Suprapubic skin (tissue), 4 donors: ENCODE data around the gene PARP8. TPM values are rescaled to one million over a fixed set of nuclear protein-coding genes. Genes with fewer than 3 reads are reported as not detected.

Experiments used
- DNase-seq, 2 donors: peaks; one replicate each; pipeline ENCODE4 v3.0.0-alpha.2; 2019; ENCODE audit warnings: low spot score in 2 of 2
- H3K27ac ChIP-seq: fragments of 200-600 bp; sonication (generic); one replicate; pipeline ENCODE4 v1.5.1; 2019
- H3K27me3 ChIP-seq: fragments of 200-600 bp; sonication (generic); one replicate; pipeline ENCODE4 v1.5.1; 2019
- H3K36me3 ChIP-seq: fragments of 200-600 bp; sonication (generic); one replicate; pipeline ENCODE4 v1.5.1; 2019
- H3K4me1 ChIP-seq: fragments of 200-600 bp; sonication (generic); one replicate; pipeline ENCODE4 v1.5.1; 2019
- H3K4me3 ChIP-seq: fragments of 200-600 bp; sonication (generic); one replicate; pipeline ENCODE4 v1.5.1; 2019; ENCODE audit warnings: mild to moderate bottlenecking
- H3K9me3 ChIP-seq: fragments of 200-600 bp; sonication (generic); one replicate; pipeline ENCODE4 v1.5.1; 2019
- CTCF ChIP-seq, 2 donors: fragments of 200-600 bp in 1 of 2; fragments of 450-650 bp in 1 of 2; sonication (generic) in 1 of 2; IDR thresholded peaks; one replicate each; pipeline ENCODE4 v1.5.1; 2016 to 2019; ENCODE audit warnings: antibody characterized with exemption in 2 of 2, mild to moderate bottlenecking in 1 of 2, moderate library complexity in 1 of 2
- EP300 ChIP-seq: sonication (generic); formaldehyde crosslinking; IDR thresholded peaks from one replicate; pipeline ENCODE4 v1.6.1; 2017; ENCODE audit warnings: antibody characterized with exemption
- POLR2A ChIP-seq, 2 donors: fragments of 450-650 bp; IDR thresholded peaks; one replicate each; pipeline ENCODE4 v1.6.1; 2017; ENCODE audit warnings: antibody characterized with exemption in 2 of 2, mild to moderate bottlenecking in 2 of 2, moderate library complexity in 2 of 2
- POLR2AphosphoS5 ChIP-seq, 3 donors: sonication (generic); formaldehyde crosslinking; IDR thresholded peaks; one replicate each; pipeline ENCODE4 v1.6.1; 2017; ENCODE audit warnings: antibody characterized with exemption in 3 of 3
- WGBS: methylation state at CpG from one replicate; pipeline ENCODE4 v1.1.5; 2018; 5-methylcytosine and 5-hydroxymethylcytosine counted together
- total RNA-seq, 4 donors: library from RNA; depleted of rRNA; stranded (reverse); fragments of >200 nt; gene quantifications; one replicate each; pipeline ENCODE4 v1.1.0, GENCODE V29; 2016

The PARP8 gene
- total RNA-seq, 4 donors from 2014 or later, result 9.7 to 18.0 (median 13.2) TPM

DNA sequence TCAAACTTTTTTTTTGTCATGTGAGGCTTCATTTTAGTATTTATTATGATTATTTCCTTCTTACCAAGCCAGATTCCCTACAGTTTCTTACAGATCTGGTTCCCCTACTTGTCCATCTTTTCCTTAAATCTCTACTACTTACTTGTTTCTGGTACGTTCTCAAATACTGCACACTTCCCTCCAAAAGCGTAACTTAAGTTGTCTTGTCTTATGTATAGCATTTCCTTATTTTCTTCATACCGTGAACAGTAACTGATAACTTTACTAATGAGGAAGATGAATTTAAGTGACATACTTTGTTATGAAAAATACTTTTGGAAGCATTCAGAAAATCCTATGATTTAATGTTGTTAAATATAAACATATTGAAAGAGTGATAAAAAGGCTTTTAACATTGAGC is 67.3 kb downstream of the PARP8 start:
- TF ChIP-seq POLR2A (IDR thresholded peaks at IDR 0.05) (no peak), EP300 (no peak), POLR2AphosphoS5 (IDR thresholded peaks at IDR 0.05) (no peak), CTCF (IDR thresholded peaks at IDR 0.05) (no peak)
- WGBS, result 84% methylated on average over 3 of the region's 3 CpGs

GRCh38 chr5:50738864-50739263 is 72.4 kb downstream of the PARP8 start:
- DNase-seq, result no peak
- Histone ChIP-seq H3K27me3 (no peaks in the 10 kb centered on the region), H3K9me3 (no peaks in the 10 kb centered on the region), H3K4me1 (no peaks in the 10 kb centered on the region), H3K36me3 (no peaks in the 10 kb centered on the region), H3K4me3 (no peak overlapping the region), H3K27ac (no peak overlapping the region)
- 92% methylated on average over 1 of the region's 1 CpG for WGBS
- TF ChIP-seq POLR2A (IDR thresholded peaks at IDR 0.05), result no peak
- TF ChIP-seq CTCF (IDR thresholded peaks at IDR 0.05), result no peak
- no peak for TF ChIP-seq POLR2AphosphoS5 (IDR thresholded peaks at IDR 0.05)
- no peak for TF ChIP-seq EP300

More for the DNA sequence above, 67.3 kb downstream of the PARP8 start:
- Histone ChIP-seq H3K9me3 (no peaks in the 10 kb centered on the region), H3K4me1 (peaks cover 3% of the 10 kb centered on the region), H3K36me3 (no peaks in the 10 kb centered on the region), H3K27me3 (no peaks in the 10 kb centered on the region), H3K4me3 (no peak overlapping the region), H3K27ac (no peak overlapping the region)
- DNase-seq, result no peak

DNA sequence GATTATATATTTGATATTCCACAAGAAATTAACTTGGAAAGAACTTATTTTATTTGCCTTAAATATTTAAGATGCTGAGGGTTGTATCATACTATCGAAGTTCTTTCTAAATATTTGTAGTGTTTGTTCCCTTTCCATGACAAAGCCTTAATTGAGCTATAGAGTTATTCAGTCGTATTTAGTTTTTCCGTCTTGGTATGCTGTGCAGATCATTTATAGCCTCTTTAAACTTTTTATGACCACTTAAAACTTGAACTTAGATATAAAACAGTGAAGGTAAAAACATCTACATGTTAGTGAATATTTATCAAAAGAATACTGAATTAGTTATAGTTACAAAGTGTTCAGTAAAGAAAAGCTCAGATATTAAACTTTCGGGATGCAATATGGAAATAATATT is 74.4 kb downstream of the PARP8 start:
- Histone ChIP-seq H3K4me3 (no peak overlapping the region), H3K27me3 (no peaks in the 10 kb centered on the region), H3K36me3 (no peaks in the 10 kb centered on the region), H3K9me3 (no peaks in the 10 kb centered on the region), H3K27ac (no peak overlapping the region), H3K4me1 (peaks cover 17% of the 10 kb centered on the region)
- no peak for TF ChIP-seq EP300
- no peak for TF ChIP-seq POLR2AphosphoS5 (IDR thresholded peaks at IDR 0.05)
- no peak for TF ChIP-seq CTCF (IDR thresholded peaks at IDR 0.05)
- TF ChIP-seq POLR2A (IDR thresholded peaks at IDR 0.05), result no peak
- no peak for DNase-seq
- WGBS, result 94% methylated on average over 4 of the region's 4 CpGs

DNA sequence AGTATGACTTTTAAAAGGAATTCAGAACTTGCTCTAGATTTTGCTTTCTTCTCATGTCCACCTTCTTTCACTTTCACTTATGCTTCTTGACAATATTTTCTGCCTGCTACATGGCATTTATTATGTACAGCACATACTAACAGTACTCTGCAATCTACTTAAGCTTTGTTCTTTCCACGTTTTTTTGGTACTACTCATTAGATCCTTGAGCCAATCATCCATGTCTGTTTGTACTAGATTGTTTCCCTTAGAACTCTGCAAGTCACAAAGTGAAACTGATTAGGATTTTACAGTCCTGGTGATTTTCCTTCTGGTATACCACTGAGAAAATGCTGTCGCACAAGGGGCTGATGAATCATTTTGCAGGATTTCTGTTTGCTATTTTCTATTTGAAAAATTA is 78.3 kb downstream of the PARP8 start:
- Histone ChIP-seq H3K4me3 (peak overlapping the region; percentile 29), H3K9me3 (no peaks in the 10 kb centered on the region), H3K4me1 (peaks cover 17% of the 10 kb centered on the region), H3K27ac (no peak overlapping the region), H3K36me3 (no peaks in the 10 kb centered on the region), H3K27me3 (no peaks in the 10 kb centered on the region)
- 21% methylated on average over 2 of the region's 2 CpGs for WGBS
- TF ChIP-seq POLR2A (IDR thresholded peaks at IDR 0.05), result no peak
- TF ChIP-seq EP300, result no peak
- no peak for TF ChIP-seq POLR2AphosphoS5 (IDR thresholded peaks at IDR 0.05)
- no peak for TF ChIP-seq CTCF (IDR thresholded peaks at IDR 0.05)
- DNase-seq, result no peak

- H3K4me1 ChIP-seq, result peaks cover 17% of the 10 kb centered on the region
- peak overlapping the region; percentile 29 for H3K4me3 ChIP-seq
- TF ChIP-seq EP300 (no peak), POLR2AphosphoS5 (IDR thresholded peaks at IDR 0.05) (no peak), CTCF (IDR thresholded peaks at IDR 0.05) (no peak), POLR2A (IDR thresholded peaks at IDR 0.05) (no peak)
- no peaks in the 10 kb centered on the region for H3K9me3 ChIP-seq
- WGBS, result 73% methylated on average over 3 of the region's 3 CpGs
- no peaks in the 10 kb centered on the region for H3K27me3 ChIP-seq
- no peak for DNase-seq
- H3K36me3 ChIP-seq, result no peaks in the 10 kb centered on the region
- peak overlapping the region; percentile 4 for H3K27ac ChIP-seq
Measured at GRCh38 chr5:50745221-50745910, 78.9 kb downstream of the PARP8 start.
